OCI-LY7 (cell line): ENCODE data around the gene HLF. TPM values are rescaled to one million over a fixed set of nuclear protein-coding genes. Genes with fewer than 3 reads are reported as not detected.

Source experiments
- BruUV-seq: library from RNA; stranded (reverse); fragments of 400-500 nt; replicated peaks from 2 replicates; lab custom pipeline; 2021; lab: Mats Ljungman, UMichigan
- CTCF ChIA-PET: fragments of 300-600 bp; sonication (Branson Sonifier 250); formaldehyde crosslinking; loops from one replicate; lab custom pipeline; 2022; ENCODE audit warnings: antibody characterized with exemption; ENCODE audit not compliant: unreplicated experiment; lab: Charles Lee
- POLR2A ChIA-PET: fragments of 300-600 bp; sonication (Branson Sonifier 250); formaldehyde crosslinking; loops from one replicate; lab custom pipeline; 2022; ENCODE audit warnings: antibody characterized with exemption; lab: Charles Lee
- DNase-seq: peaks from one replicate; pipeline ENCODE4 v3.0.0-alpha.2; 2015; ENCODE audit warnings: low spot score
- H2AFZ ChIP-seq: fragments of 200-600 bp; sonication (generic), shearing (Covaris generic); 2 replicates; pipeline ENCODE4 v1.6.1; 2014; ENCODE audit warnings: mild to moderate bottlenecking, antibody characterized with exemption, low read length, moderate library complexity
- H3K27ac ChIP-seq: fragments of 200-600 bp; sonication (generic); 2 replicates; pipeline ENCODE4 v1.5.1; 2014; ENCODE audit warnings: mixed run types, low read depth, mild to moderate bottlenecking, moderate library complexity, low read length, inconsistent platforms; ENCODE audit not compliant: poor library complexity, severe bottlenecking
- H3K36me3 ChIP-seq: fragments of 200-600 bp; sonication (generic); 2 replicates; pipeline ENCODE4 v1.6.1; 2014; ENCODE audit warnings: mild to moderate bottlenecking, antibody characterized with exemption, low read length, moderate library complexity, mixed read lengths; ENCODE audit not compliant: insufficient read depth
- H3K4me1 ChIP-seq: fragments of 200-600 bp; sonication (generic); 2 replicates; pipeline ENCODE4 v1.5.1; 2014; ENCODE audit warnings: mild to moderate bottlenecking, low read length; ENCODE audit not compliant: insufficient read depth, poor library complexity, severe bottlenecking
- H3K4me2 ChIP-seq: fragments of 200-600 bp; sonication (generic); 2 replicates; pipeline ENCODE4 v1.6.1; 2014; ENCODE audit warnings: mild to moderate bottlenecking, low read length
- H3K4me3 ChIP-seq: fragments of 200-600 bp; sonication (generic); 2 replicates; pipeline ENCODE4 v1.5.1; 2014; ENCODE audit warnings: mild to moderate bottlenecking, low read depth, low read length; ENCODE audit not compliant: poor library complexity, severe bottlenecking
- H3K79me2 ChIP-seq: fragments of 200-600 bp; sonication (generic); 2 replicates; pipeline ENCODE4 v1.6.1; 2016; ENCODE audit warnings: low read depth, mild to moderate bottlenecking, low read length, moderate library complexity, mixed read lengths; ENCODE audit not compliant: insufficient read depth
- H3K9me2 ChIP-seq: fragments of 200-600 bp; sonication (generic); 2 replicates; pipeline ENCODE4 v1.6.1; 2016; ENCODE audit warnings: mild to moderate bottlenecking, low read length, mixed read lengths; ENCODE audit not compliant: insufficient read depth
- H3K9me3 ChIP-seq: fragments of 200-600 bp; sonication (generic); 2 replicates; pipeline ENCODE4 v1.6.1; 2014; ENCODE audit warnings: mild to moderate bottlenecking, mixed run types, low read length, mixed read lengths
- H4K20me1 ChIP-seq: fragments of 200-600 bp; sonication (generic); 2 replicates; pipeline ENCODE4 v1.6.1; 2014; ENCODE audit warnings: mild to moderate bottlenecking, antibody characterized with exemption, low read length, moderate library complexity, mixed read lengths; ENCODE audit not compliant: insufficient read depth
- CTCF ChIP-seq: fragments of 200-600 bp; sonication (generic); conservative IDR thresholded peaks from 2 replicates; pipeline ENCODE4 v1.5.1; 2014; ENCODE audit warnings: mild to moderate bottlenecking, antibody characterized with exemption, low read length, moderate library complexity, mixed read lengths
- EZH2phosphoT487 ChIP-seq: fragments of 200-600 bp; sonication (generic); IDR thresholded peaks from 2 replicates; pipeline ENCODE4 v1.6.1; 2018; ENCODE audit warnings: low read depth, borderline replicate concordance, mild to moderate bottlenecking, mixed run types, antibody characterized with exemption, low read length, moderate library complexity, mixed read lengths
- intact Hi-C: fragments of 100-400 bp; cut with micrococcal nuclease; formaldehyde crosslinking; loops from one replicate; pipeline ENCODE4 v1.10.0; 2022; ENCODE audit not compliant: unreplicated experiment
- total RNA-seq, 2 experiments: library from RNA; depleted of rRNA in 1 of 2; stranded (reverse); fragments of >200 nt in 1 of 2; shearing (Covaris generic) in 1 of 2; gene quantifications; 2 replicates each; pipeline ENCODE4 v1.2.3, GENCODE V29; 2014 to 2022

Gene HLF
- total RNA-seq, 2 experiments from 2014 or later = 0.13 TPM; not detected in 1

- Histone ChIP-seq H3K36me3 (no peaks in the 10 kb centered on the region), H2AFZ (no peak overlapping the region), H3K79me2 (no peaks in the 10 kb centered on the region), H3K4me1 (no peaks in the 10 kb centered on the region), H3K9me3 (peaks cover 5% of the 10 kb centered on the region; the same call in 1 of the 2 replicates), H3K4me3 (no peak overlapping the region), H3K9me2 (no peaks in the 10 kb centered on the region), H3K4me2 (no peak overlapping the region), H4K20me1 (no peaks in the 10 kb centered on the region), H3K27ac (no peak overlapping the region)
- intact Hi-C loops = no loop called here
- no peak for DNase-seq
- TF ChIP-seq CTCF = no peak
- TF ChIP-seq EZH2phosphoT487 = no peak
- BruUV-seq = no TSS peak
- ChIA-PET CTCF (no interaction called here), POLR2A (interaction anchor here (0.6 kb wide), 1 partner anchor 51 kb away, joined by 3 read pairs; no protein-coding TSS in a partner anchor)
Measured at GRCh38 chr17:55246583-55246982, 18.2 kb upstream of the HLF start.

- TF ChIP-seq EZH2phosphoT487 (no peak), CTCF (no peak)
- no peaks in the 10 kb centered on the region for H3K4me1 ChIP-seq
- DNase-seq = no peak
- H4K20me1 ChIP-seq = no peaks in the 10 kb centered on the region
- ChIA-PET CTCF (no interaction called here), POLR2A (no interaction called here)
- no peak overlapping the region for H3K27ac ChIP-seq
- no TSS peak for BruUV-seq
- H3K4me3 ChIP-seq = no peak overlapping the region
- H2AFZ ChIP-seq = peak overlapping the region; percentile 41; the same call in 1 of the 2 replicates
- no peaks in the 10 kb centered on the region for H3K79me2 ChIP-seq
- peaks cover 5% of the 10 kb centered on the region; the same call in 1 of the 2 replicates for H3K9me3 ChIP-seq
- H3K36me3 ChIP-seq = no peaks in the 10 kb centered on the region
- H3K4me2 ChIP-seq = no peak overlapping the region
- H3K9me2 ChIP-seq = no peaks in the 10 kb centered on the region
- intact Hi-C loops = no loop called here
Measured at GRCh38 chr17:55248077-55248476, 16.7 kb upstream of the HLF start.

GRCh38 chr17:55249861-55250260 is 14.9 kb upstream of the HLF start:
- Histone ChIP-seq H3K9me3 (peaks cover 5% of the 10 kb centered on the region; the same call in 1 of the 2 replicates), H3K4me3 (no peak overlapping the region), H3K79me2 (no peaks in the 10 kb centered on the region), H3K4me1 (no peaks in the 10 kb centered on the region), H3K9me2 (no peaks in the 10 kb centered on the region), H4K20me1 (no peaks in the 10 kb centered on the region), H3K36me3 (no peaks in the 10 kb centered on the region), H3K4me2 (no peak overlapping the region), H2AFZ (no peak overlapping the region), H3K27ac (no peak overlapping the region)
- ChIA-PET POLR2A (interaction anchor here (1.0 to 1.6 kb wide), 2 partner anchors 19 to 46 kb away, joined by 3 to 5 read pairs; no protein-coding TSS in a partner anchor), CTCF (no interaction called here)
- intact Hi-C loops = no loop called here
- DNase-seq = no peak
- TF ChIP-seq EZH2phosphoT487 = no peak
- TF ChIP-seq CTCF = no peak
- BruUV-seq = no TSS peak
